ENCODE results near the gene PGF.

The PGF gene

DNA sequence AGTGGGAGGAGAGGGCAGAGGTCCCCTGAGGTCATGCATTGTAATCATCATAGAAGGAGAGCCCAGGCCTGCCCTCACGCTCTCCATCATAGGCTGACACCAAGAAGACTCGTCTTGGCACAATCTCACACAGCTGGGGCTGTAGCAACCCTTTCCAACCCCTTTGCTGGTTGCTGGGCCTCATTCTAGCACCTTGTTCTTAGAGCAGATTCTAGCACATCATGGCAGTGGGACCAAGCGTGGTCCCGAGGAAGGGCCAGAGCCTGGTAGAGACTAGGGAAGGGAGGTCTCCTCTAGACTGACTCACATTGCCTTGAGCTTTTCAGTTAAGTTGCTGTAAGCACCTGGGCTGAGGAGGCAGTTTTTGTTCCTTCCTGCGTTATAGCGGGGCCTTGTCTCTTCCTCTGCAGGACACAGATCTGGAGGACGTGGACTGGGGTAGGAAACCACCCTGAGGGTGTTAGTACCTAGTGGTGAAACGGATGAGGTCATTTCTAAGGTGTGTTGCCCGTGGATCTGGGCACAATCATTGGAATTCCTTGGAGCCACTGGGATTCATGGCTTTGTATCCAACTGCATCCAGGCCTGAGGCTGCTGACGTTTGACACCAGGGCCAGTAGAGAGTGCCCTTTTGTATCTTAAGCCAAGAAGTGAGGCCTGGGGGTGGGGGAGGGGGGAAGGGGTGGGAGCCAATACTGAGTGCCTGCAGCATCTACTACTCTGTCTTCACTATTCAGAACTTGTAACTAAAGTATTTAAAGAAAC lies 52.3 kb downstream of the PGF start (continued):
- TF ChIP-seq ZNF174 (tag by site-specific recombination; IDR thresholded peaks at IDR 0.05): no peak
- TF ChIP-seq ZNF211 (tag by site-specific recombination; IDR thresholded peaks at IDR 0.05; ENCODE audit: low read depth): no peak
- no peak for TF ChIP-seq ZNF132 (tag by site-specific recombination; IDR thresholded peaks at IDR 0.05; ENCODE audit: borderline replicate concordance)
- TF ChIP-seq ZNF776 (tag by site-specific recombination; IDR thresholded peaks at IDR 0.05; ENCODE audit: borderline replicate concordance): no peak

DNA sequence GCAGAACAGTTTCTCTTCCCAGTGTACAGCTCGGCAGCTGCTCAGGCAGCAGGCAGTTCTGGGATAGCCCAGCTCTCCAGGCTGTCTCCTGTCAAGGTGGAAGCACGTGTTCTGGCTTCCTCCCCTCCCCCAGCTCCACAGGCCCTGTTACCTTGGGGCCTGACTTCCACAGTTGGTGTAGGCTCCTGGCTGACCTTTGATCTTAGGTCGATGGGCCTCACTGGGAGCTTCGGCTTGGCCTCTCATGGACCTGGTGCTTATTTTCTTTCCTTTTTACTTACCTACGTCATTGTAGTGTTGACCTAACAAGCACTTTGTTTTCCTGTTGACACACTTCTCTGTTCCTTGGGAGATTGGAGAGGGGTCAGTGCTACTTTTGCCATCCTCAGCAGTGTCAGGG lies 56.7 kb downstream of the PGF start:
- no peaks in the 10 kb centered on the region for H3K9me3 ChIP-seq (ENCODE audit: control insufficient read depth, insufficient read depth, low read depth, low read length)
- H3K36me3 ChIP-seq (ENCODE audit: control insufficient read depth in 2 of 2, insufficient read depth in 1 of 2, low read length in 2 of 2): peaks cover 61 to 97% of the 10 kb centered on the region in 2 experiments
- no peaks in the 10 kb centered on the region for H3K4me1 ChIP-seq (ENCODE audit: control insufficient read depth, insufficient read depth, low read length)
- no peak overlapping the region for H3K27ac ChIP-seq (ENCODE audit: extremely low read depth, low read depth, low read length)
- H3K4me3 ChIP-seq (ENCODE audit: low read depth, low read length): no peak overlapping the region
- ChIA-PET CTCF (interaction anchor here (5.1 to 7.6 kb wide), 2 partner anchors 9 to 38 kb away, joined by 22 to 64 read pairs; no protein-coding TSS in a partner anchor), POLR2A (interaction anchor here (1.2 kb wide), 1 partner anchor 10 kb away, joined by 5 read pairs; no protein-coding TSS in a partner anchor)
- TF ChIP-seq ZBTB21 (tag by site-specific recombination; IDR thresholded peaks at IDR 0.05): no peak
- no peak for TF ChIP-seq ZNF24 (tag by site-specific recombination; IDR thresholded peaks at IDR 0.05)
- TF ChIP-seq ZNF544 (tag by site-specific recombination; IDR thresholded peaks at IDR 0.05): no peak
- TF ChIP-seq ZNF704 (tag by site-specific recombination; IDR thresholded peaks at IDR 0.05): no peak
- no peak for TF ChIP-seq ZNF23 (tag by site-specific recombination; IDR thresholded peaks at IDR 0.05; ENCODE audit: borderline replicate concordance)

- no peak overlapping the region for H3K4me3 ChIP-seq (ENCODE audit: low read depth, low read length)
- H3K9me3 ChIP-seq (ENCODE audit: control insufficient read depth, insufficient read depth, low read depth, low read length): no peaks in the 10 kb centered on the region
- H3K4me1 ChIP-seq (ENCODE audit: control insufficient read depth, insufficient read depth, low read length): no peaks in the 10 kb centered on the region
- CTCF ChIA-PET: interaction anchor here (0.7 to 7.6 kb wide), 3 partner anchors 9 to 37 kb away, joined by 3 to 64 read pairs (median 4); no protein-coding TSS in a partner anchor
- no peak overlapping the region for H3K27ac ChIP-seq (ENCODE audit: extremely low read depth, low read depth, low read length)
- POLR2A ChIA-PET: interaction anchor here (0.6 to 1.3 kb wide), 2 partner anchors 17 to 47 kb away, joined by 3 to 5 read pairs; partner anchors contain the start of gene DLST
- H3K36me3 ChIP-seq (ENCODE audit: control insufficient read depth in 2 of 2, insufficient read depth in 1 of 2, low read length in 2 of 2): peaks cover 67 to 99% of the 10 kb centered on the region in 2 experiments
- TF ChIP-seq ZBTB6 (tag by site-specific recombination; IDR thresholded peaks at IDR 0.05): no peak
- TF ChIP-seq, protein P1, sequence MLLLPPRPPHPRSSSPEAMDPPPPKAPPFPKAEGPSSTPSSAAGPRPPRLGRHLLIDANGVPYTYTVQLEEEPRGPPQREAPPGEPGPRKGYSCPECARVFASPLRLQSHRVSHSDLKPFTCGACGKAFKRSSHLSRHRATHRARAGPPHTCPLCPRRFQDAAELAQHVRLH (tag by site-specific recombination; IDR thresholded peaks at IDR 0.05): no peak
- no peak for TF ChIP-seq MZF1 (tag by site-specific recombination; IDR thresholded peaks at IDR 0.05; ENCODE audit: borderline replicate concordance)
- no peak for TF ChIP-seq ZNF362 (tag by site-specific recombination; IDR thresholded peaks at IDR 0.05)
- TF ChIP-seq, protein P2, sequence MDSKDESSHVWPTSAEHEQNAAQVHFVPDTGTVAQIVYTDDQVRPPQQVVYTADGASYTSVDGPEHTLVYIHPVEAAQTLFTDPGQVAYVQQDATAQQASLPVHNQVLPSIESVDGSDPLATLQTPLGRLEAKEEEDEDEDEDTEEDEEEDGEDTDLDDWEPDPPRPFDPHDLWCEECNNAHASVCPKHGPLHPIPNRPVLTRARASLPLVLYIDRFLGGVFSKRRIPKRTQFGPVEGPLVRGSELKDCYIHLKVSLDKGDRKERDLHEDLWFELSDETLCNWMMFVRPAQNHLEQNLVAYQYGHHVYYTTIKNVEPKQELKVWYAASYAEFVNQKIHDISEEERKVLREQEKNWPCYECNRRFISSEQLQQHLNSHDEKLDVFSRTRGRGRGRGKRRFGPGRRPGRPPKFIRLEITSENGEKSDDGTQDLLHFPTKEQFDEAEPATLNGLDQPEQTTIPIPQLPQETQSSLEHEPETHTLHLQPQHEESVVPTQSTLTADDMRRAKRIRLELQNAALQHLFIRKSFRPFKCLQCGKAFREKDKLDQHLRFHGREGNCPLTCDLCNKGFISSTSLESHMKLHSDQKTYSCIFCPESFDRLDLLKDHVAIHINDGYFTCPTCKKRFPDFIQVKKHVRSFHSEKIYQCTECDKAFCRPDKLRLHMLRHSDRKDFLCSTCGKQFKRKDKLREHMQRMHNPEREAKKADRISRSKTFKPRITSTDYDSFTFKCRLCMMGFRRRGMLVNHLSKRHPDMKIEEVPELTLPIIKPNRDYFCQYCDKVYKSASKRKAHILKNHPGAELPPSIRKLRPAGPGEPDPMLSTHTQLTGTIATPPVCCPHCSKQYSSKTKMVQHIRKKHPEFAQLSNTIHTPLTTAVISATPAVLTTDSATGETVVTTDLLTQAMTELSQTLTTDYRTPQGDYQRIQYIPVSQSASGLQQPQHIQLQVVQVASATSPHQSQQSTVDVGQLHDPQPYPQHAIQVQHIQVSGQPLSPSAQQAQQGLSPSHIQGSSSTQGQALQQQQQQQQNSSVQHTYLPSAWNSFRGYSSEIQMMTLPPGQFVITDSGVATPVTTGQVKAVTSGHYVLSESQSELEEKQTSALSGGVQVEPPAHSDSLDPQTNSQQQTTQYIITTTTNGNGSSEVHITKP (tag by site-specific recombination; IDR thresholded peaks at IDR 0.05): no peak
- no peak for TF ChIP-seq ZNF510 (tag by site-specific recombination; IDR thresholded peaks at IDR 0.05; ENCODE audit: insufficient replicate concordance)
- TF ChIP-seq ZFP37 (tag by site-specific recombination; IDR thresholded peaks at IDR 0.05): no peak
- TF ChIP-seq ZNF549 (tag by site-specific recombination; IDR thresholded peaks at IDR 0.05): no peak
- no peak for TF ChIP-seq ZNF18 (tag by site-specific recombination; IDR thresholded peaks at IDR 0.05)
- no peak for TF ChIP-seq ZNF24 (tag by site-specific recombination; IDR thresholded peaks at IDR 0.05)
- TF ChIP-seq SP2 (tag by site-specific recombination; IDR thresholded peaks at IDR 0.05): no peak
- no peak for TF ChIP-seq KLF1 (tag by site-specific recombination; IDR thresholded peaks at IDR 0.05)
- TF ChIP-seq ZNF626 (tag by site-specific recombination; IDR thresholded peaks at IDR 0.05): no peak
- no peak for TF ChIP-seq ZNF132 (tag by site-specific recombination; IDR thresholded peaks at IDR 0.05; ENCODE audit: borderline replicate concordance)
These were observed 57.3 kb downstream of the PGF start for GRCh38 chr14:74898083-74898482.
